Breast epithelium (tissue), 3 donors: ENCODE results near the gene EML2.

ENCODE experiments used
- POLR2A ChIP-seq: fragments of 450-650 bp; IDR thresholded peaks from one replicate; pipeline ENCODE4 v1.6.1; 2016; ENCODE audit warnings: antibody characterized with exemption, mild to moderate bottlenecking, moderate library complexity
- POLR2AphosphoS5 ChIP-seq, 3 donors: sonication (generic); formaldehyde crosslinking; IDR thresholded peaks; one replicate each; pipeline ENCODE4 v1.6.1; 2017; ENCODE audit warnings: antibody characterized with exemption in 3 of 3
- TF ChIP-seq, protein P1 (sequence below), 3 donors: fragments of 450-650 bp; IDR thresholded peaks; one replicate each; pipeline ENCODE4 v1.5.1; 2016 to 2017; ENCODE audit warnings: antibody characterized with exemption in 3 of 3, mild to moderate bottlenecking in 3 of 3, moderate library complexity in 3 of 3

DNA sequence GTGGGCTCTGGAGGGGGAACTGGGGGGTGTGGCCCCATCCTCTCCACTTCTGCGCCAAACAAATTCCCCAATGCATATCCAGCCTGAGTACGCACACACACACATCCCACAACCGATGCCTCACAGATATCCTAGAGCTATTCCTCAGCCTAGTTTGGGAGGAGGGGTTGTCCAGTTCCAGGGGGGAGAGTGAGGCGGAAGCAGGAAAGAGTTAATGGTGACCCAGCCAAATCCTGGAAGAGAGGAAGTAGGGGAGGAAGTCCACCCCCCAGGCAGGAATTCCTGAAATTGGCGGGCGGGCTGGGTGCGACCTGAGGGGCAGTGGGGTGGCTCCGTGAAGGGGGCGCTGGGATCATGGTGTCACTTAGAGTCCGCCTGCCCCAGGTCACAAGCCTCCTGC, 38.1 kb downstream of the EML2 start:
- TF ChIP-seq POLR2A: no peak
- TF ChIP-seq, protein P1, sequence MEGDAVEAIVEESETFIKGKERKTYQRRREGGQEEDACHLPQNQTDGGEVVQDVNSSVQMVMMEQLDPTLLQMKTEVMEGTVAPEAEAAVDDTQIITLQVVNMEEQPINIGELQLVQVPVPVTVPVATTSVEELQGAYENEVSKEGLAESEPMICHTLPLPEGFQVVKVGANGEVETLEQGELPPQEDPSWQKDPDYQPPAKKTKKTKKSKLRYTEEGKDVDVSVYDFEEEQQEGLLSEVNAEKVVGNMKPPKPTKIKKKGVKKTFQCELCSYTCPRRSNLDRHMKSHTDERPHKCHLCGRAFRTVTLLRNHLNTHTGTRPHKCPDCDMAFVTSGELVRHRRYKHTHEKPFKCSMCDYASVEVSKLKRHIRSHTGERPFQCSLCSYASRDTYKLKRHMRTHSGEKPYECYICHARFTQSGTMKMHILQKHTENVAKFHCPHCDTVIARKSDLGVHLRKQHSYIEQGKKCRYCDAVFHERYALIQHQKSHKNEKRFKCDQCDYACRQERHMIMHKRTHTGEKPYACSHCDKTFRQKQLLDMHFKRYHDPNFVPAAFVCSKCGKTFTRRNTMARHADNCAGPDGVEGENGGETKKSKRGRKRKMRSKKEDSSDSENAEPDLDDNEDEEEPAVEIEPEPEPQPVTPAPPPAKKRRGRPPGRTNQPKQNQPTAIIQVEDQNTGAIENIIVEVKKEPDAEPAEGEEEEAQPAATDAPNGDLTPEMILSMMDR (IDR thresholded peaks at IDR 0.05): no peak
- TF ChIP-seq POLR2AphosphoS5 (IDR thresholded peaks at IDR 0.05): no peak
